Colonic mucosa (tissue), 4 donors: Measurements from ENCODE around the gene OBSCN. TPM values are rescaled to one million over a fixed set of nuclear protein-coding genes. Genes with fewer than 3 reads are reported as not detected.
A peak's percentile ranks its signal among the peaks of the same experiment; 100 is the strongest.

Experiments used
- DNase-seq: peaks from one replicate; pipeline ENCODE4 v3.0.0-alpha.2; 2020
- H3K27ac ChIP-seq: fragments of 200-600 bp; one replicate; pipeline ENCODE4 v1.8.0; 2021
- H3K27me3 ChIP-seq: fragments of 200-600 bp; one replicate; pipeline ENCODE4 v1.8.0; 2021
- H3K36me3 ChIP-seq: fragments of 200-600 bp; one replicate; pipeline ENCODE4 v1.8.0; 2021
- H3K4me1 ChIP-seq: fragments of 200-600 bp; one replicate; pipeline ENCODE4 v1.8.0; 2021; ENCODE audit warnings: mild to moderate bottlenecking
- H3K4me3 ChIP-seq: fragments of 200-600 bp; one replicate; pipeline ENCODE4 v1.8.0; 2021
- H3K9ac ChIP-seq, 2 donors: one replicate each; pipeline ENCODE4 v1.7.0; 2013; ENCODE audit warnings: control low read depth in 2 of 2, low read depth in 2 of 2, low read length in 2 of 2
- H3K9me3 ChIP-seq: fragments of 200-600 bp; one replicate; pipeline ENCODE4 v1.8.0; 2021
- CTCF ChIP-seq: fragments of 200-600 bp; IDR thresholded peaks from one replicate; pipeline ENCODE4 v1.8.0; 2022; ENCODE audit warnings: antibody characterized with exemption, mild to moderate bottlenecking
- intact Hi-C: fragments of 100-400 bp; cut with DNase I; formaldehyde crosslinking; loops from one replicate; pipeline ENCODE4 v1.14.1; 2022
- total RNA-seq, 2 donors: library from RNA; stranded (reverse); fragmentation: NEBNext Ultra II Directional in 1 of 2; extraction: Animal tissue kit (Norgen Biotek cat#: 25700) in 1 of 2; gene quantifications; one replicate each; pipeline ENCODE4 v1.2.1, GENCODE V29; 2021
- donor health status: healthy.
- donor health status: DM: no; HTN: no; CAD: no.
- donor health status: DM: no; HTN: no; CAD: no.

OBSCN gene
- total RNA-seq, 2 donors from 2014 or later, result 3.6 to 7.9 TPM

GRCh38 chr1:228164561-228165371 is 43.1 kb upstream of the OBSCN start:
- peak overlapping the region; percentile 78 for H3K4me3 ChIP-seq
- H3K4me1 ChIP-seq, result peaks cover 4% of the 10 kb centered on the region
- no peak for DNase-seq
- no peaks in the 10 kb centered on the region for H3K27me3 ChIP-seq
- peak overlapping the region; percentile 79 for H3K27ac ChIP-seq
- intact Hi-C loops, result no loop called here
- no peaks in the 10 kb centered on the region for H3K9me3 ChIP-seq
- TF ChIP-seq CTCF, result no peak
- H3K36me3 ChIP-seq, result no peaks in the 10 kb centered on the region
- H3K9ac ChIP-seq, result peak overlapping the region; percentile 68 to 78

DNA sequence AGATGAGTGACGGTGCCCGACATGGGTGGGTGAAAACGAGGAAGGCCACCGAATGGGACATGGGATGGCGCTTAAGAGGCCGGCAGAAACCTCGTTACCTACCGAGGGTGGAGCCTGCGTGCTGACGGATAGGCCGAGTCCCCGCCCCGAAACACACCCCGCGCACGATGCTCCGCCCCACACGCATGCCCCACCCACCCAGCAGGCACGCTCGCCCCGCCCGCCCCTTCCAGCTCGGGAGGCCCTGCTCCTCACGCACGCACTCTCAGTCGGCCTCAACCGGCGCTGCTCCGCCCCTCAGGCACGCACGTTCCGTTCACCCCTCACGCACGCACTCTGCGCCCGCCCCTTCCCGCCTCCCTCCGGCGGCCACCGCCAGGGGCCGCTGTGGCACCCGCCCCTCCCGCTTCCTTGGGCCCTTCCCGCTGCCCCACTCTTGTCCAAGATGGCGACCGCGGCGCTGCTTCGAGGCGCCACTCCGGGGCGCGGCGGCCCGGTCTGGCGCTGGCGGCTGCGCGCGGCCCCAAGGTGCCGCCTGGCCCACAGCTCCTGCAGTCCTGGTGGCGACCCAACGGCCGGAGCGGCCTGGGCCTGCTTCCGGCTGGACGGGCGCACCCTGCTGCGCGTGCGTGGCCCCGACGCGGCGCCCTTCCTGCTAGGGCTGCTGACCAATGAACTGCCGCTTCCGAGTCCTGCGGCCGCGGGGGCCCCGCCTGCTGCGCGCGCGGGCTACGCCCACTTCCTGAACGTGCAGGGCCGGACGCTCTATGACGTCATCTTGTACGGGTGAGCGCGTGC is 42.3 kb upstream of the OBSCN start, which contains the start of gene IBA57:
Gene IBA57, plus strand, starts transcription at position 433 of the 798 bp plus-strand sequence. Its CDS starts 13 bp downstream, at position 446.
- intact Hi-C loops, result no loop called here
- H3K27me3 ChIP-seq, result no peaks in the 10 kb centered on the region

GRCh38 chr1:228166170-228166936 is 41.5 kb upstream of the OBSCN start:
- Histone ChIP-seq H3K27ac (peak overlapping the region; percentile 98), H3K9ac (peak overlapping the region; percentile 86 to 92), H3K9me3 (no peaks in the 10 kb centered on the region), H3K4me3 (peak overlapping the region; percentile 78), H3K36me3 (no peaks in the 10 kb centered on the region), H3K4me1 (peaks cover 4% of the 10 kb centered on the region), H3K27me3 (no peaks in the 10 kb centered on the region)
- DNase-seq, result peak; percentile 78
- intact Hi-C loops, result no loop called here
- TF ChIP-seq CTCF, result peak; percentile 33

More for the DNA sequence above, 42.3 kb upstream of the OBSCN start, which contains the start of gene IBA57:
- H3K4me3 ChIP-seq, result peak within 1 kb of the TSS; percentile 78
- peak; percentile 99 for DNase-seq
- H3K4me1 ChIP-seq, result peaks cover 4% of the 10 kb centered on the region
- peak; percentile 83 for TF ChIP-seq CTCF
- peak within 1 kb of the TSS; percentile 86 to 97 for H3K9ac ChIP-seq
- H3K9me3 ChIP-seq, result no peaks in the 10 kb centered on the region
- H3K27ac ChIP-seq, result peak within 1 kb of the TSS; percentile 98
- H3K36me3 ChIP-seq, result no peaks in the 10 kb centered on the region

GRCh38 chr1:228168563-228169270 is 39.1 kb upstream of the OBSCN start:
- Histone ChIP-seq H3K36me3 (no peaks in the 10 kb centered on the region), H3K9me3 (no peaks in the 10 kb centered on the region), H3K27me3 (no peaks in the 10 kb centered on the region), H3K27ac (no peak overlapping the region), H3K4me1 (no peaks in the 10 kb centered on the region), H3K9ac (no peak overlapping the region), H3K4me3 (no peak overlapping the region)
- DNase-seq, result no peak
- intact Hi-C loops, result no loop called here
- no peak for TF ChIP-seq CTCF
